ENCODE results near the gene IRX3.
"Not testable (repeated sequence)": the region's sequence is repeated elsewhere in the genome, so short reads cannot be mapped to it uniquely, and the experiment has no call there.

Gene IRX3

GRCh38 chr16:54275956-54276355 lies 10.6 kb downstream of the IRX3 start:
- no peak for DNase-seq (ENCODE audit: low read depth)

GRCh38 chr16:54273566-54273965 lies 13.0 kb downstream of the IRX3 start:
- no peak for DNase-seq (ENCODE audit: low read depth)

- no peak for DNase-seq (ENCODE audit: low read depth)
These were observed 15.9 kb downstream of the IRX3 start for GRCh38 chr16:54270711-54271110.

GRCh38 chr16:54269461-54269860 lies 17.1 kb downstream of the IRX3 start:
- no peak for DNase-seq (ENCODE audit: low read depth)

GRCh38 chr16:54268766-54269165 lies 17.8 kb downstream of the IRX3 start:
- no peak for DNase-seq (ENCODE audit: low read depth)

- DNase-seq (ENCODE audit: low read depth): no peak
These were observed 18.2 kb downstream of the IRX3 start for GRCh38 chr16:54268340-54268739.

- no peak for DNase-seq (ENCODE audit: low read depth)
These were observed 20.1 kb downstream of the IRX3 start for GRCh38 chr16:54266363-54266955.

- DNase-seq (ENCODE audit: low read depth): no peak
These were observed 20.9 kb downstream of the IRX3 start for GRCh38 chr16:54265575-54266107.

- DNase-seq (ENCODE audit: low read depth): no peak
These were observed 33.5 kb downstream of the IRX3 start for GRCh38 chr16:54253118-54253517.

- no peak for DNase-seq (ENCODE audit: low read depth)
These were observed 37.5 kb downstream of the IRX3 start for GRCh38 chr16:54248863-54249710.

- DNase-seq (ENCODE audit: low read depth): not testable (repeated sequence)
These were observed 38.9 kb downstream of the IRX3 start for GRCh38 chr16:54247705-54248104.

- no peak for DNase-seq (ENCODE audit: low read depth)
These were observed 40.1 kb downstream of the IRX3 start for GRCh38 chr16:54246454-54246821.

- DNase-seq (ENCODE audit: low read depth): no peak
These were observed 40.7 kb downstream of the IRX3 start for GRCh38 chr16:54245788-54246453.

GRCh38 chr16:54244061-54244886 lies 42.3 kb downstream of the IRX3 start:
- DNase-seq (ENCODE audit: low read depth): no peak

GRCh38 chr16:54243202-54243601 lies 43.4 kb downstream of the IRX3 start:
- no peak for DNase-seq (ENCODE audit: low read depth)

- DNase-seq (ENCODE audit: low read depth): no peak
These were observed 44.4 kb downstream of the IRX3 start for GRCh38 chr16:54242199-54242598.

GRCh38 chr16:54241525-54241924 lies 45.1 kb downstream of the IRX3 start:
- no peak for DNase-seq (ENCODE audit: low read depth)

GRCh38 chr16:54240271-54241129 lies 46.1 kb downstream of the IRX3 start:
- DNase-seq (ENCODE audit: low read depth): no peak

- no peak for DNase-seq (ENCODE audit: low read depth)
These were observed 47.1 kb downstream of the IRX3 start for GRCh38 chr16:54239456-54239855.

- DNase-seq (ENCODE audit: low read depth): no peak
These were observed 49.8 kb downstream of the IRX3 start for GRCh38 chr16:54236773-54237172.

- DNase-seq (ENCODE audit: low read depth): no peak
These were observed 53.0 kb downstream of the IRX3 start for GRCh38 chr16:54233615-54234014.
